ENCODE data around the gene FRMD5.

DNA sequence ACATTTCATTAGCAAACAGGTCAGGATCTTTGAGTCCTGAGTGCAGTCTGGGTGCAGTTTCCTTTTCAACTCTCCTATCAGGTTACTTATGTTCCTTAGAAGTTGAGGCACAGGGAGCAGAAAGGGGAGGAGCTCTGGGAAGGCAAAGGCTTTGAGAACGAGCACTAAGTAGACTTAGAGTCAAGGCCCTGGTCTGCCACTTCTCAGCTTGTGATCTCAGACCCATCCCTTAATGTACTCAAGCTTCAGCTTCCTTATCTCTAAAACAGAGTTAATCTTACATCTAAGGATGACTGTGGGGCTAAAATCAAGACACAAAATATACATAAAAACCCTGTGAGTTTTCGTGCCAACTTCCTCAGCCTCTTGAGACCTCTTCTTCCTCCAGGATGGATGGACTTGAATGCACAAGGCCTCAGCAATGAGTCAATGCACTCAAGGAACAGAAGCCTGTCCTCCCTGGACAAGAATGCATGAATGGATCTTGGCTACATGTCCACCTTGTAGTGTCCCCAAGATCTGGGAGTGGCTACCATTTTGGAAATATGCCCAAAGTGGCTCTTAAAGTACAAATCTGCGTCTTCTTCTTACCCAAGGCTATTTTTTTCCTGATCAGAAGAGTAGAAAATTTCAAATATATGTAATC lies 263.2 kb downstream of the FRMD5 start:
- TF ChIP-seq, protein P1, sequence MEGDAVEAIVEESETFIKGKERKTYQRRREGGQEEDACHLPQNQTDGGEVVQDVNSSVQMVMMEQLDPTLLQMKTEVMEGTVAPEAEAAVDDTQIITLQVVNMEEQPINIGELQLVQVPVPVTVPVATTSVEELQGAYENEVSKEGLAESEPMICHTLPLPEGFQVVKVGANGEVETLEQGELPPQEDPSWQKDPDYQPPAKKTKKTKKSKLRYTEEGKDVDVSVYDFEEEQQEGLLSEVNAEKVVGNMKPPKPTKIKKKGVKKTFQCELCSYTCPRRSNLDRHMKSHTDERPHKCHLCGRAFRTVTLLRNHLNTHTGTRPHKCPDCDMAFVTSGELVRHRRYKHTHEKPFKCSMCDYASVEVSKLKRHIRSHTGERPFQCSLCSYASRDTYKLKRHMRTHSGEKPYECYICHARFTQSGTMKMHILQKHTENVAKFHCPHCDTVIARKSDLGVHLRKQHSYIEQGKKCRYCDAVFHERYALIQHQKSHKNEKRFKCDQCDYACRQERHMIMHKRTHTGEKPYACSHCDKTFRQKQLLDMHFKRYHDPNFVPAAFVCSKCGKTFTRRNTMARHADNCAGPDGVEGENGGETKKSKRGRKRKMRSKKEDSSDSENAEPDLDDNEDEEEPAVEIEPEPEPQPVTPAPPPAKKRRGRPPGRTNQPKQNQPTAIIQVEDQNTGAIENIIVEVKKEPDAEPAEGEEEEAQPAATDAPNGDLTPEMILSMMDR (IDR thresholded peaks at IDR 0.05 in 2 of 3, conservative IDR thresholded peaks at IDR 0.05 in 1 of 3; ENCODE audit: borderline replicate concordance in 1 of 3, insufficient read depth in 1 of 3, low read depth in 2 of 3, low read length in 2 of 3) = no peak
- TF ChIP-seq SIN3A (IDR thresholded peaks at IDR 0.05; ENCODE audit: low read depth) = no peak
- TF ChIP-seq, protein P2, sequence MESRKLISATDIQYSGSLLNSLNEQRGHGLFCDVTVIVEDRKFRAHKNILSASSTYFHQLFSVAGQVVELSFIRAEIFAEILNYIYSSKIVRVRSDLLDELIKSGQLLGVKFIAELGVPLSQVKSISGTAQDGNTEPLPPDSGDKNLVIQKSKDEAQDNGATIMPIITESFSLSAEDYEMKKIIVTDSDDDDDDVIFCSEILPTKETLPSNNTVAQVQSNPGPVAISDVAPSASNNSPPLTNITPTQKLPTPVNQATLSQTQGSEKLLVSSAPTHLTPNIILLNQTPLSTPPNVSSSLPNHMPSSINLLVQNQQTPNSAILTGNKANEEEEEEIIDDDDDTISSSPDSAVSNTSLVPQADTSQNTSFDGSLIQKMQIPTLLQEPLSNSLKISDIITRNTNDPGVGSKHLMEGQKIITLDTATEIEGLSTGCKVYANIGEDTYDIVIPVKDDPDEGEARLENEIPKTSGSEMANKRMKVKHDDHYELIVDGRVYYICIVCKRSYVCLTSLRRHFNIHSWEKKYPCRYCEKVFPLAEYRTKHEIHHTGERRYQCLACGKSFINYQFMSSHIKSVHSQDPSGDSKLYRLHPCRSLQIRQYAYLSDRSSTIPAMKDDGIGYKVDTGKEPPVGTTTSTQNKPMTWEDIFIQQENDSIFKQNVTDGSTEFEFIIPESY (IDR thresholded peaks at IDR 0.05; ENCODE audit: extremely low read depth, insufficient replicate concordance, low read length) = no peak
- TF ChIP-seq, protein P3, sequence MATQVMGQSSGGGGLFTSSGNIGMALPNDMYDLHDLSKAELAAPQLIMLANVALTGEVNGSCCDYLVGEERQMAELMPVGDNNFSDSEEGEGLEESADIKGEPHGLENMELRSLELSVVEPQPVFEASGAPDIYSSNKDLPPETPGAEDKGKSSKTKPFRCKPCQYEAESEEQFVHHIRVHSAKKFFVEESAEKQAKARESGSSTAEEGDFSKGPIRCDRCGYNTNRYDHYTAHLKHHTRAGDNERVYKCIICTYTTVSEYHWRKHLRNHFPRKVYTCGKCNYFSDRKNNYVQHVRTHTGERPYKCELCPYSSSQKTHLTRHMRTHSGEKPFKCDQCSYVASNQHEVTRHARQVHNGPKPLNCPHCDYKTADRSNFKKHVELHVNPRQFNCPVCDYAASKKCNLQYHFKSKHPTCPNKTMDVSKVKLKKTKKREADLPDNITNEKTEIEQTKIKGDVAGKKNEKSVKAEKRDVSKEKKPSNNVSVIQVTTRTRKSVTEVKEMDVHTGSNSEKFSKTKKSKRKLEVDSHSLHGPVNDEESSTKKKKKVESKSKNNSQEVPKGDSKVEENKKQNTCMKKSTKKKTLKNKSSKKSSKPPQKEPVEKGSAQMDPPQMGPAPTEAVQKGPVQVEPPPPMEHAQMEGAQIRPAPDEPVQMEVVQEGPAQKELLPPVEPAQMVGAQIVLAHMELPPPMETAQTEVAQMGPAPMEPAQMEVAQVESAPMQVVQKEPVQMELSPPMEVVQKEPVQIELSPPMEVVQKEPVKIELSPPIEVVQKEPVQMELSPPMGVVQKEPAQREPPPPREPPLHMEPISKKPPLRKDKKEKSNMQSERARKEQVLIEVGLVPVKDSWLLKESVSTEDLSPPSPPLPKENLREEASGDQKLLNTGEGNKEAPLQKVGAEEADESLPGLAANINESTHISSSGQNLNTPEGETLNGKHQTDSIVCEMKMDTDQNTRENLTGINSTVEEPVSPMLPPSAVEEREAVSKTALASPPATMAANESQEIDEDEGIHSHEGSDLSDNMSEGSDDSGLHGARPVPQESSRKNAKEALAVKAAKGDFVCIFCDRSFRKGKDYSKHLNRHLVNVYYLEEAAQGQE (IDR thresholded peaks at IDR 0.05; ENCODE audit: low read depth) = no peak
- TF ChIP-seq POLR2AphosphoS5 (IDR thresholded peaks at IDR 0.05; ENCODE audit: low read depth, low read length) = no peak
- no peak for TF ChIP-seq SP1 (IDR thresholded peaks at IDR 0.05; ENCODE audit: low read depth)
- no peak for TF ChIP-seq FOSL1 (IDR thresholded peaks at IDR 0.05; ENCODE audit: low read depth)
- no peak for TF ChIP-seq EZH2phosphoT487 (IDR thresholded peaks at IDR 0.05; ENCODE audit: borderline replicate concordance)
